MCF 10A (cell line): ENCODE data around the gene NPHP4. TPM values are rescaled to one million over a fixed set of nuclear protein-coding genes. Genes with fewer than 3 reads are reported as not detected.

Source experiments
- BruUV-seq: library from RNA; stranded (reverse); fragments of 400-500 nt; replicated peaks from 2 replicates; lab custom pipeline; 2021; lab: Mats Ljungman, UMichigan
- CTCF ChIA-PET: fragments of 300-600 bp; sonication (Branson Sonifier 250); formaldehyde crosslinking; extraction: SDS; loops from one replicate; lab custom pipeline; 2021; ENCODE audit warnings: antibody characterized with exemption, inconsistent platforms; lab: Yijun Ruan, JAX
- POLR2A ChIA-PET: fragments of 300-600, 350-650 bp; sonication (Branson Sonifier 250); formaldehyde crosslinking; extraction: SDS; loops from one replicate; lab custom pipeline; 2020; ENCODE audit warnings: antibody characterized with exemption, inconsistent platforms; lab: Yijun Ruan, JAX
- DNase-seq: peaks from one replicate; pipeline ENCODE4 v3.0.0-alpha.2; 2018; ENCODE audit not compliant: unreplicated experiment
- H3K27ac Mint-ChIP-seq: one replicate; pipeline ENCODE4 v1.8.0; 2022; ENCODE audit warnings: mild to moderate bottlenecking, low read depth, mixed read lengths; ENCODE audit not compliant: unreplicated experiment
- H3K27me3 Mint-ChIP-seq: one replicate; pipeline ENCODE4 v1.8.0; 2022; ENCODE audit warnings: mixed read lengths; ENCODE audit not compliant: insufficient read depth, unreplicated experiment
- H3K36me3 Mint-ChIP-seq: one replicate; pipeline ENCODE4 v1.8.0; 2022; ENCODE audit warnings: mild to moderate bottlenecking, moderate library complexity, mixed read lengths; ENCODE audit not compliant: insufficient read depth, unreplicated experiment
- H3K4me1 Mint-ChIP-seq: one replicate; pipeline ENCODE4 v1.8.0; 2022; ENCODE audit warnings: mixed read lengths; ENCODE audit not compliant: insufficient read depth, unreplicated experiment
- H3K4me3 Mint-ChIP-seq: one replicate; pipeline ENCODE4 v1.8.0; 2022; ENCODE audit warnings: mild to moderate bottlenecking, moderate library complexity, mixed read lengths; ENCODE audit not compliant: unreplicated experiment
- H3K9me3 Mint-ChIP-seq: one replicate; pipeline ENCODE4 v1.8.0; 2022; ENCODE audit warnings: mixed read lengths; ENCODE audit not compliant: unreplicated experiment
- intact Hi-C: fragments of 100-400 bp; cut with micrococcal nuclease; formaldehyde crosslinking; loops from 2 replicates; pipeline ENCODE4 v1.14.1; 2022
- total RNA-seq: library from RNA; stranded (reverse); gene quantifications from 2 replicates; pipeline ENCODE4 v1.2.3, GENCODE V29; 2022
- TF ChIP-seq, protein P1 (sequence below): fragments of 200-600 bp; IDR thresholded peaks from one replicate; pipeline ENCODE4 v1.8.0; 2022; ENCODE audit warnings: antibody characterized with exemption, mild to moderate bottlenecking; ENCODE audit not compliant: unreplicated experiment

The NPHP4 gene
- total RNA-seq, 1 experiment from 2014 or later = 14.4 TPM

DNA sequence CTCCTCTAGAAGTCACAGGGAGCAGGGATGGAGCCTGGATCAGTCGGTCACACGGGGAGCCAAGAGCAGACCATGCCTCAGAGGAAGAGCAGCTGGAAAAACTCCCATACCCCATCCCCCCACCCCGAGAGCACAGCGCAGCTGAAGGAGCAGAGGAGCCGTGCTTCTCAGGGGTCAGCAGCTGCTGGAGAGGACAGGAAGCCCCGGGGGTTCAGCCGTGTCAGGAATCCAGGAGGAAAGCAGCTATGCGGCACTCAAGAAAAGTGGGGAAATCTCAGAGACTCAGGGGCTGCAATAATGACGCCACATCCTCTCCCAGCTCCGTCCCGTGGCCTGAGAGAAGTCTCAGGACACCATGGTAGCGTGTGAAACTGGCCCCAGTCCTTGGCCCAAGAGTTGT, 102.3 kb downstream of the NPHP4 start:
- TF ChIP-seq, protein P1, sequence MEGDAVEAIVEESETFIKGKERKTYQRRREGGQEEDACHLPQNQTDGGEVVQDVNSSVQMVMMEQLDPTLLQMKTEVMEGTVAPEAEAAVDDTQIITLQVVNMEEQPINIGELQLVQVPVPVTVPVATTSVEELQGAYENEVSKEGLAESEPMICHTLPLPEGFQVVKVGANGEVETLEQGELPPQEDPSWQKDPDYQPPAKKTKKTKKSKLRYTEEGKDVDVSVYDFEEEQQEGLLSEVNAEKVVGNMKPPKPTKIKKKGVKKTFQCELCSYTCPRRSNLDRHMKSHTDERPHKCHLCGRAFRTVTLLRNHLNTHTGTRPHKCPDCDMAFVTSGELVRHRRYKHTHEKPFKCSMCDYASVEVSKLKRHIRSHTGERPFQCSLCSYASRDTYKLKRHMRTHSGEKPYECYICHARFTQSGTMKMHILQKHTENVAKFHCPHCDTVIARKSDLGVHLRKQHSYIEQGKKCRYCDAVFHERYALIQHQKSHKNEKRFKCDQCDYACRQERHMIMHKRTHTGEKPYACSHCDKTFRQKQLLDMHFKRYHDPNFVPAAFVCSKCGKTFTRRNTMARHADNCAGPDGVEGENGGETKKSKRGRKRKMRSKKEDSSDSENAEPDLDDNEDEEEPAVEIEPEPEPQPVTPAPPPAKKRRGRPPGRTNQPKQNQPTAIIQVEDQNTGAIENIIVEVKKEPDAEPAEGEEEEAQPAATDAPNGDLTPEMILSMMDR = no peak
- Mint-ChIP-seq H3K4me3 (no peak overlapping the region), H3K27me3 (no peaks in the 10 kb centered on the region), H3K27ac (no peak overlapping the region), H3K36me3 (peaks cover 7% of the 10 kb centered on the region), H3K4me1 (peaks cover 4% of the 10 kb centered on the region), H3K9me3 (no peaks in the 10 kb centered on the region)
- DNase-seq = no peak
- BruUV-seq = no TSS peak
- ChIA-PET CTCF (no interaction called here), POLR2A (no interaction called here)
- intact Hi-C loops = no loop called here

DNA sequence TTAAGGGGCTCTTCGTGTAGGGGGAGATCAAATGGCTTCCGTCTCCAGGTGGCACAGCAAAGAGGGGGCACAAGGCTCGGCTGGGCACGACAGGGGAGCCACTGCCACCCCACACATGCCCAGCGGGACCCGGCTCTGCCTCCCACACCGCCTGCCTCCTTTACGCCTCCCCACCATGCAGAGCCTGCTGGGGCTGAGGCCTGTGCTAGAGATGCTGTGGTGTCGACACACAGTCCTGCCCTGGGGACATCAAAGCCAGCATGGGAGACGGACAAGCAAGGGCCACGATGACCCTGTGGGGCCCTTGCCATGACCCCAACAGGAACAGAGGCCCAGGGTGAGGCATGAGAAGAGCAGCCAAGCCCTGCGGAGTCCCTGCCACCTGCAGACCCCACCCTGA, 102.8 kb downstream of the NPHP4 start:
- intact Hi-C loops = no loop called here
- DNase-seq = no peak
- ChIA-PET CTCF (interaction anchor here (0.6 kb wide), 1 partner anchor 10 kb away, joined by 3 read pairs; no protein-coding TSS in a partner anchor), POLR2A (no interaction called here)
- H3K36me3 Mint-ChIP-seq = peaks cover 7% of the 10 kb centered on the region
- no peak overlapping the region for H3K27ac Mint-ChIP-seq
- no peaks in the 10 kb centered on the region for H3K27me3 Mint-ChIP-seq
- TF ChIP-seq, protein P1 = no peak
- H3K4me3 Mint-ChIP-seq = no peak overlapping the region
- H3K9me3 Mint-ChIP-seq = no peaks in the 10 kb centered on the region
- no TSS peak for BruUV-seq
- peaks cover 4% of the 10 kb centered on the region for H3K4me1 Mint-ChIP-seq

DNA sequence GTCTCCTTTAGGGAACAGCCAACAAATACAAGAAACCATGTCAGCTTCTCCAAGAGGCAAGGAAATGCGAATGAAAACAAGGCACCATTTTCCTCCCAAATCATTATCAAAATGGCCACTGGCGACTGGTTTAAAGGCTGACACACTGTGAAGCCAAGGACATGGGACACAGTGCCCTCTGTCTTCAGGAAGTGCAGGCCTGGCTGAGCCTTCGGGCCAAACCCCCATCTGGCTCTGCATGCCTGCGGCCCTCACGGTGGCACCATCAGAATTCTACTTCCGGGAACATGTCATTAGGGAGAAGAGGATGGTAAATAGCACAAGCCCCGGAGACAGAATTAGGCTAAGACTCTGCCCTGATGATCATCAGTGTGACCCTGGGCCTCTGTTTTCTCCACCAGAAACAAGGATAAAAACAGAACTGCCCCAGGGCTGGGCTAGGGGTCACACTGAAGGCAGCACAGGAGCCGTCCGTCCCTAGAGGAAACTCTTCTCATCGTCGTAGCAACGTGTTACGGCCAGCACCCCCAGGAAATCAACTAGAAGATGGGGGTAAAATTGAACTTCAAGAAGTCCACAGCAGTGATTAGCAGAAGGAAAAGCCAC, 103.5 kb downstream of the NPHP4 start:
- no TSS peak for BruUV-seq
- POLR2A ChIA-PET = no interaction called here
- H3K4me3 Mint-ChIP-seq = no peak overlapping the region
- H3K4me1 Mint-ChIP-seq = peaks cover 4% of the 10 kb centered on the region
- H3K27ac Mint-ChIP-seq = no peak overlapping the region
- no peaks in the 10 kb centered on the region for H3K27me3 Mint-ChIP-seq
- intact Hi-C loops = no loop called here
- TF ChIP-seq, protein P1 = no peak
- CTCF ChIA-PET = interaction anchor here (0.6 kb wide), 1 partner anchor 11 kb away, joined by 3 read pairs; no protein-coding TSS in a partner anchor
- H3K36me3 Mint-ChIP-seq = peaks cover 9% of the 10 kb centered on the region
- no peak for DNase-seq
- H3K9me3 Mint-ChIP-seq = no peaks in the 10 kb centered on the region

DNA sequence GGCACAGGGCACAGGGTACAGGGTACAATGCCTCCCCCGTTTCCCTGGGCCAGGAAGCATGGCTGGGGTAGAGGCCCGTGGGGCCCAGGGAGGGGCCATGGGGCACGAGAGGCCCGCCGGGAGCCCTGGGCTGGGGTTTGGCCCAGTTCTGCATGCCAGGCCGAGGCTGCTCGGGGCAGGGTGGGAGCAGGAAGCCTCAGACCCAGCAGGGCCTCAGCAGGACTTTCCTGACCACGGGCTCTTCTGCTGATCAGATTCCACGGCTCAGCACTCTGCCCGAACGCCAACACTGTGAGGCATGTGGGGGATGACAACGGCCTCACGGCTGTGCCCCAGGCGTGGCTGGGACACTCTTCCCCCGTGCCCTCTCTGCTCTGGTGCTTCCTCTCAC, 104.3 kb downstream of the NPHP4 start:
- ChIA-PET POLR2A (no interaction called here), CTCF (no interaction called here)
- no peak for DNase-seq
- H3K27ac Mint-ChIP-seq = no peak overlapping the region
- H3K27me3 Mint-ChIP-seq = no peaks in the 10 kb centered on the region
- BruUV-seq = no TSS peak
- H3K36me3 Mint-ChIP-seq = peaks cover 14% of the 10 kb centered on the region
- H3K9me3 Mint-ChIP-seq = no peaks in the 10 kb centered on the region
- intact Hi-C loops = no loop called here
- H3K4me1 Mint-ChIP-seq = peaks cover 4% of the 10 kb centered on the region
- TF ChIP-seq, protein P1 = no peak
- H3K4me3 Mint-ChIP-seq = no peak overlapping the region
